Bronchial epithelial cell (primary cell): Measurements from ENCODE around the gene MYO1E. TPM values are rescaled to one million over a fixed set of nuclear protein-coding genes. Genes with fewer than 3 reads are reported as not detected.

Experiments used
- DNase-seq: peaks from one replicate; pipeline ENCODE4 v3.0.0-alpha.2; 2010; ENCODE audit warnings: low read depth
- FAIRE-seq: peaks from 2 replicates; lab custom pipeline; 2011; peaks lifted over from hg19 to GRCh38; lab: Jason Lieb, UNC
- H3K27me3 ChIP-seq: 2 replicates; pipeline ENCODE4 v1.5.1; 2011; ENCODE audit warnings: low read length; ENCODE audit not compliant: control insufficient read depth, insufficient read depth
- H3K36me3 ChIP-seq: 2 replicates; pipeline ENCODE4 v1.5.1; 2011; ENCODE audit warnings: low read length; ENCODE audit not compliant: control insufficient read depth, insufficient read depth
- H3K4me3 ChIP-seq: 2 replicates; pipeline ENCODE4 v1.5.1; 2011; ENCODE audit warnings: mild to moderate bottlenecking, low read depth, low read length, control low read depth
- total RNA-seq: library from RNA; depleted of rRNA; stranded (reverse); fragments of >200 nt; gene quantifications from 2 replicates; pipeline ENCODE4 v1.2.1, GENCODE V29; 2014
- TF ChIP-seq, protein P1 (sequence below): IDR thresholded peaks from 2 replicates; pipeline ENCODE4 v1.5.1; 2011; ENCODE audit warnings: mild to moderate bottlenecking, moderate library complexity, low read length, control low read depth, inconsistent platforms; ENCODE audit not compliant: insufficient read depth, severe bottlenecking

Gene MYO1E
- total RNA-seq, 1 donor from 2014 or later, result 71.9 TPM

DNA sequence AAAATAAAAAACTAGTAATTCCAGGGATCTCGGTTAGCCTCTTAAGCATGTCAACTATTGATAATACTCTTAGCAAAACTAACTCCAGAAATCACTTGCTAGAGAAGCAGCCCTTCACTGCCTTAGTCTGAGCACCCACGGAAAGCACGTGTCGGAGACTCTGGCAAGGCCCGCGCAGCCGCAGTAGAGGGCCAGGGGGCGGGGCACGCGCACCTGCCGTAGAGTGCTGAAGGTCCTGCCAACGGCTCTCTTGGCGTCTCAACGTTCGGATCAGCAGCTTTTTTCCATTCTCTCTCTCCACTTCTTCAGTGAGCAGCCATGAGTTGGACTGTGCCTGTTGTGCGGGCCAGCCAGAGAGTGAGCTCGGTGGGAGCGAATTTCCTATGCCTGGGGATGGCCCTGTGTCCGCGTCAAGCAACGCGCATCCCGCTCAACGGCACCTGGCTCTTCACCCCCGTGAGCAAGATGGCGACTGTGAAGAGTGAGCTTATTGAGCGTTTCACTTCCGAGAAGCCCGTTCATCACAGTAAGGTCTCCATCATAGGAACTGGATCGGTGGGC is 166.0 kb downstream of the MYO1E start, which contains the start of gene LDHAL6B:
TSS of gene LDHAL6B (plus strand) at position 221 of the 561 bp plus-strand sequence. CDS start at position 319, 98 bp downstream.
- FAIRE-seq (no peak), DNase-seq (no peak)
- TF ChIP-seq, protein P1, sequence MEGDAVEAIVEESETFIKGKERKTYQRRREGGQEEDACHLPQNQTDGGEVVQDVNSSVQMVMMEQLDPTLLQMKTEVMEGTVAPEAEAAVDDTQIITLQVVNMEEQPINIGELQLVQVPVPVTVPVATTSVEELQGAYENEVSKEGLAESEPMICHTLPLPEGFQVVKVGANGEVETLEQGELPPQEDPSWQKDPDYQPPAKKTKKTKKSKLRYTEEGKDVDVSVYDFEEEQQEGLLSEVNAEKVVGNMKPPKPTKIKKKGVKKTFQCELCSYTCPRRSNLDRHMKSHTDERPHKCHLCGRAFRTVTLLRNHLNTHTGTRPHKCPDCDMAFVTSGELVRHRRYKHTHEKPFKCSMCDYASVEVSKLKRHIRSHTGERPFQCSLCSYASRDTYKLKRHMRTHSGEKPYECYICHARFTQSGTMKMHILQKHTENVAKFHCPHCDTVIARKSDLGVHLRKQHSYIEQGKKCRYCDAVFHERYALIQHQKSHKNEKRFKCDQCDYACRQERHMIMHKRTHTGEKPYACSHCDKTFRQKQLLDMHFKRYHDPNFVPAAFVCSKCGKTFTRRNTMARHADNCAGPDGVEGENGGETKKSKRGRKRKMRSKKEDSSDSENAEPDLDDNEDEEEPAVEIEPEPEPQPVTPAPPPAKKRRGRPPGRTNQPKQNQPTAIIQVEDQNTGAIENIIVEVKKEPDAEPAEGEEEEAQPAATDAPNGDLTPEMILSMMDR, result no peak
- H3K27me3 ChIP-seq, result no peaks in the 10 kb centered on the region
- peaks cover 23% of the 10 kb centered on the region for H3K36me3 ChIP-seq
- no peak within 1 kb of the TSS for H3K4me3 ChIP-seq

DNA sequence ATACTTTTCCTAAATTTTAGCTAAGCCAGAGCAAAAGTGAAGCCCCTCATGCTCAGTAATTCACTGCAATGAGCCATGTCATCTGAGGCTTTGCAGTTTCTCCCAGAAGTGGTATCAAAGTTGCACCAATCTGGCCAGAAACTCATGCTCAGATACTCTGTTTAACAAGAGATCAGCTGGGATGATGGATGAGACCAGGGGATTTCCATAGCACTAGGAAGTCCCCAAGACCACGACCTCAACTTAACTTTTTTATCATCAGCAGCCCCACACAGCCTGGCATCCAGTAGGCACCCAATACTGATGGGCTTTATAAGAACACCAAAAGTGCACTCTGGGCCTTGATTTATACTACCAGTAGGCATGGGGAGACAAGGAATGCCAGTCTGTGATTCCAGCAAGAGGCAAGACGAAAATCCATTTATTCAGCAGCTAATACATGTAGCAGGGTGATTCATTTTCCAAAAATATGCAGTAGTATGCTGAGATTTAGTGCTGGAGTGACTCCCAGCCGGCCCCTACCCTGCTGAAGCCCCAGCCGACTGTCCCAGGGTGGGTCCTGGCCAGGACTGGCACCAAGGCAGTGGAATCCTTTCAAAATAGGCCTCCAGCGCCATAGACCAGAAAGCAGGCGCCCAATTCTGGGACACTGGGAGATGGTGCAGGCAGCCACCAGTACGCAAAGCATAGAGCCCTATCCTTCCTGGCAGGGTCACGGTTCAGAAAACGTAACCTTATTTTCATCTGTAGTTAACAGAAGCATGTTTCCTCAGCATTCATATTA is 166.6 kb downstream of the MYO1E start:
- no peak for DNase-seq
- FAIRE-seq, result no peak
- TF ChIP-seq, protein P1, result no peak
- peaks cover 23% of the 10 kb centered on the region for H3K36me3 ChIP-seq
- no peaks in the 10 kb centered on the region for H3K27me3 ChIP-seq
- no peak overlapping the region for H3K4me3 ChIP-seq

DNA sequence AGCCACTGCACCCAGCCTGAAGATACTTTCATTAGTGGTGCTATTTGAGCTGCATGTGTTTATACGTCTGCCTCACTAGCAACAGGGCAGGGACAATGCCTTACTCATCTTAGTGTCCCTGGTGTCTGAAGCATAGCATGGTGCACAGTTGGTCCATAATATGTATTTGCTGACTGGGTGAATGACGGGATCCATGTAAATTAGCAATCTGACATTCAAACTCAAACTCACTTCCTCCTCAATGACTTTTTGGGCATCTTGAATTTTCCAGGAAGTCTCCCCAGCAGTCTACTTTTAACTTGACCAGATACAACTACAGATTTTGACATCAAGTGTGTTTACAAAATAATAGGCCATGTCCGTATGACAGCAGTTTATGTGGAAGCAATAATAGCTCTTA is 169.0 kb downstream of the MYO1E start:
- peaks cover 22% of the 10 kb centered on the region for H3K36me3 ChIP-seq
- H3K27me3 ChIP-seq, result no peaks in the 10 kb centered on the region
- FAIRE-seq (no peak), DNase-seq (no peak)
- no peak overlapping the region for H3K4me3 ChIP-seq
- TF ChIP-seq, protein P1, result no peak

DNA sequence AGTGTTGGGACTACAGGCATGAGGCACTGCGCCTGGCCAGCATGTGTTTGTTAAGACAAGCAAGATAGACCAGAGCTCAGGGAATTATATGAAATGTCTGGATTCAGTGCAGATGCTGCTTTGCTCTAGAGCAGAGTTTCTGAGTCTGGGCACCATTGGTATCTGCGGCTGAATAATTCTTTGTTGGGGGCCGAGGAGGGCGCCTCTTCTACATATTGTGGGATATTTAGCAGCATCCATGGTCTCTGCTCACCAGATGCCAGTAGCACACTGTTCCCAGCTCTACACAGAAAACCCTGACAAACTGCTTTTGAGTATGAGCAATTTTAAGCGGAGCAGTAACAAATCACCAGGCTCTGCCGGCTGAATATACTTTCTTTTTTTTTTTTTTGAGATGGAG is 169.7 kb downstream of the MYO1E start:
- no peak overlapping the region for H3K4me3 ChIP-seq
- TF ChIP-seq, protein P1, result no peak
- H3K27me3 ChIP-seq, result no peaks in the 10 kb centered on the region
- DNase-seq, result no peak
- peaks cover 20% of the 10 kb centered on the region for H3K36me3 ChIP-seq
- no peak for FAIRE-seq

DNA sequence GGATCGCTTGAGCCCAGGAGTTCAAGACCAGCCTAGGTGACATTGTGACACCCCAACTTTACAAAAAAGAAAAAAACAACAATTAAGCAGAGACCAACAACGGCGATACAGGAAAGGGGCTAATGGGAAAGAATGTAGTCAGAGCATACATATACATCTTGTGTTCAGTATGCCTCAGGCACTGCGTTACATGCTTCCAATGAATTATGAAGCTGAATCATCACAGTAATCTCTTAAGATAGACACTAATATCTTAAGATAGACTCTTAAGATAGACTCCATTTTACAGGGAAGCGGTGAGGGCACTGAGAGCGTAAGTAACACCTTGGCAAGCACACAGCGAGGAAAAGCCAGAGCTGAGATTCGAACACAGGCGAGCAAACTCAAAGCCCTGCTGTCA is 172.1 kb downstream of the MYO1E start:
- no peak for FAIRE-seq
- peak; percentile 49 for DNase-seq
- TF ChIP-seq, protein P1, result no peak

More for the DNA sequence above, 172.1 kb downstream of the MYO1E start:
- H3K36me3 ChIP-seq, result peaks cover 11% of the 10 kb centered on the region
- H3K27me3 ChIP-seq, result no peaks in the 10 kb centered on the region
- no peak overlapping the region for H3K4me3 ChIP-seq
